Measurements from ENCODE around the gene AKR1C4. TPM values are rescaled to one million over a fixed set of nuclear protein-coding genes. Genes with fewer than 3 reads are reported as not detected.
"Not testable (repeated sequence)": the region's sequence is repeated elsewhere in the genome, so short reads cannot be mapped to it uniquely, and the experiment has no call there.

AKR1C4 gene
- polyA plus RNA-seq, 1 donor = 0.39 TPM

DNA sequence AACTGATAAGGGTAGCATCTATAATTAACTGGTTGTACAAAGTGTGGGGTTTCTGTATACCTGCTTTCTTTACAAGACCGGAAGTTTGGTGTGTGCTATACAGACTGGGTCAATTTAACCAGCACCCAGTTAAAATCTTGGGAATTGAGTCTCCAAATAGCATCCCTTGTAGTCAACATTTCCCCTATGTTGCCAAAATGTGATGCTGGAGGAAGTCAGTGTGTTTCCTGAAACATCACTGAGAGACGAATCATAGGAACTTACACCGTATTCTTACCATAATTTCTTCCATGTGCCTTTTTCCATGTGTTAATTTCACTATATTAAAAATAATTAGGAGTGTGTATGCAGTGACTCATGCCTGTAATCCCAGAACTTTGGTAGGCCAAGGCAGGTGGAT is 1.7 kb downstream of the AKR1C4 start:
- Histone ChIP-seq H3K27ac (ENCODE audit: low read length) (no peak overlapping the region), H3K9me3 (ENCODE audit: control insufficient read depth, low read depth, low read length) (peaks cover 3% of the 10 kb centered on the region), H3K27me3 (ENCODE audit: control insufficient read depth, insufficient read depth, low read length) (no peaks in the 10 kb centered on the region), H3K4me3 (ENCODE audit: low read length) (no peak overlapping the region), H3K4me1 (ENCODE audit: control insufficient read depth, insufficient read depth, low read length) (peaks cover 12% of the 10 kb centered on the region), H3K36me3 (ENCODE audit: control insufficient read depth, insufficient read depth, low read length) (no peaks in the 10 kb centered on the region)
- no peak for DNase-seq
- no CpG with 5 or more reads among the region's 3 CpGs for WGBS (ENCODE audit: insufficient coverage, low lambda C conversion rate)

DNA sequence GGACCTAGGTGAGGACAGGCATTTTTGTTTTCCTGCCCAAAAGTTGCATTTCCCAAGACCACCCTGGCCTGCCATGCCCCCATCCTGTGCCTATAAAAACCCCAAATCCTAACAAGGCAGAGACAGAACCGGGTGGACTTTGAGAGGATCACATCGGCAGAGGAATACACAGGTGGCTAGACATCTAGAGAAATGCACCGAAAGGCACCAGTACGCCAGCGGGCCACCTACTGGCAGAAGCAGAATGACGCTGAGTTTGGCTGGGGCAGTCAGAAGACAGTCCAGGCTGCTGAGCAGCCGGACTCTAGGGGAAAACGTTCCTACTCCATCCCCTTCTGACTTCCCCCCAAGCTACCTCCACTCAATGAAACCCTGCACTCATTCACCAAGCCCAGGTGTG is 2.8 kb downstream of the AKR1C4 start:
- H3K9me3 ChIP-seq (ENCODE audit: control insufficient read depth, low read depth, low read length) = peaks cover 3% of the 10 kb centered on the region
- H3K4me3 ChIP-seq (ENCODE audit: low read length) = no peak overlapping the region
- no CpG with 5 or more reads among the region's 8 CpGs for WGBS (ENCODE audit: insufficient coverage, low lambda C conversion rate)
- DNase-seq = no peak
- H3K27me3 ChIP-seq (ENCODE audit: control insufficient read depth, insufficient read depth, low read length) = no peaks in the 10 kb centered on the region
- no peaks in the 10 kb centered on the region for H3K36me3 ChIP-seq (ENCODE audit: control insufficient read depth, insufficient read depth, low read length)
- peaks cover 12% of the 10 kb centered on the region for H3K4me1 ChIP-seq (ENCODE audit: control insufficient read depth, insufficient read depth, low read length)
- no peak overlapping the region for H3K27ac ChIP-seq (ENCODE audit: low read length)

DNA sequence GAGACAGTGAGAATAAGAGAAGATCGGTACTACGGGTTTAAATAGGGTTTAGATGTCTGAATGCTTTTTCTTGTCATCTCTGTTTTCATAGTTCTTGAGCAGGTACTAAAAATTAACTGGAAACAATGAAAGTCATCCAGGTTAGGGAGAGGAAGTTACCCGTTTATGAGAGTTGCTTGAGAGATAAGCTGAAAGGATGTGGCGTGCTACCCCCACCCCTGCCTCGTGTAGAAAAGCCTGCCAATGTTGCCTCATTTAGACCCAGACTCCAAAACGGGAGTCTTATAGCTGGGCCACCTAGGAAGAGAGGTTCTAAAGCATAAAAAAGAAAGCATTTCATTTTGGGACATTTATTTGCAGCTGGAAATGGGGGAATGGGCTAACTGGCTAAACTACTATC is 10.2 kb downstream of the AKR1C4 start:
- Histone ChIP-seq H3K4me1 (ENCODE audit: control insufficient read depth, insufficient read depth, low read length) (no peaks in the 10 kb centered on the region), H3K27ac (ENCODE audit: low read length) (no peak overlapping the region), H3K27me3 (ENCODE audit: control insufficient read depth, insufficient read depth, low read length) (no peaks in the 10 kb centered on the region), H3K36me3 (ENCODE audit: control insufficient read depth, insufficient read depth, low read length) (no peaks in the 10 kb centered on the region), H3K9me3 (ENCODE audit: control insufficient read depth, low read depth, low read length) (peaks cover 3% of the 10 kb centered on the region), H3K4me3 (ENCODE audit: low read length) (no peak overlapping the region)
- WGBS (ENCODE audit: insufficient coverage, low lambda C conversion rate) = 83% methylated on average over 1 of the region's 6 CpGs
- DNase-seq = no peak

DNA sequence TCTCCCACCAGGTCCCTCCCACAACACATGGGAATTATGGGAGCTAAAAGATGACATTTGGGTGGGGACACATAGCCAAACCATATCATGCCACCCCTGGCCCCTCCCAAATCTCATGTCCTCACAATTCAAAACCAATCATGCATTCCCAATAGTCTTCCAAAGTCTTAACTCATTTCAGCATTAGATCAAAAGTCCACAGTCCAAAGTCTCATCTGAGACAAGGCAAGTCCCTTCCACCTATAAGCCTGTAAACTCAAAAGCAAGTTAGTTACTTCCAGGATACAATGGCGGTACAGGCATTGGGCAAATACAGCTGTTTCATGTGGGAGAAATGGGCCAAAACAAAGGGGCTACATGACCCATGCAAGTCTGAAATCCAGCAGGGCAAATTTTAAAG is 13.1 kb downstream of the AKR1C4 start:
- H3K36me3 ChIP-seq (ENCODE audit: control insufficient read depth, insufficient read depth, low read length); H3K27me3 ChIP-seq (ENCODE audit: control insufficient read depth, insufficient read depth, low read length); DNase-seq; H3K4me3 ChIP-seq (ENCODE audit: low read length); H3K27ac ChIP-seq (ENCODE audit: low read length); H3K9me3 ChIP-seq (ENCODE audit: control insufficient read depth, low read depth, low read length); H3K4me1 ChIP-seq (ENCODE audit: control insufficient read depth, insufficient read depth, low read length): not testable (repeated sequence)
- no CpG with 5 or more reads among the region's 1 CpG for WGBS (ENCODE audit: insufficient coverage, low lambda C conversion rate)

DNA sequence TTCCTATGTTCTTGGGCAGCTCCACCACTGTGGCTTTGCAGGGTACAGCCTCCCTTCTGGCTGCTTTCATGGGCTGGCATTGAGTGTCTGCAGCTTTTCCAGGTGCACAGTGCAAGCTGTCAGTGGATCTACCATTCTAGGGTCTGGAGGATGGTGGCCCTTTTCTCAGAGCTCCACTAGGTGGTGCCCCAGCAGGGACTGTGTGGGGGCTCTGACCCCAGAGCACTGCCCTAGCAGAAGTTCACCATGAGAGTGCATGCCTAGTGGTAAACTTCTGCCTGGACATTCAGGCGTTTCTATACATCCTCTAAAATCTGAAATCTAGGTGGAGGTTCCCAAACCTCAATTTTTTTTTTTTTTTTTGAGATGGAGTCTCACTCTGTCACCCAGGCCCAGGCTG is 13.6 kb downstream of the AKR1C4 start:
- not testable (repeated sequence) for H3K4me3 ChIP-seq (ENCODE audit: low read length); H3K9me3 ChIP-seq (ENCODE audit: control insufficient read depth, low read depth, low read length); DNase-seq; H3K27me3 ChIP-seq (ENCODE audit: control insufficient read depth, insufficient read depth, low read length); H3K36me3 ChIP-seq (ENCODE audit: control insufficient read depth, insufficient read depth, low read length); H3K27ac ChIP-seq (ENCODE audit: low read length); H3K4me1 ChIP-seq (ENCODE audit: control insufficient read depth, insufficient read depth, low read length)
- WGBS (ENCODE audit: insufficient coverage, low lambda C conversion rate) = no CpG with 5 or more reads among the region's 1 CpG

DNA sequence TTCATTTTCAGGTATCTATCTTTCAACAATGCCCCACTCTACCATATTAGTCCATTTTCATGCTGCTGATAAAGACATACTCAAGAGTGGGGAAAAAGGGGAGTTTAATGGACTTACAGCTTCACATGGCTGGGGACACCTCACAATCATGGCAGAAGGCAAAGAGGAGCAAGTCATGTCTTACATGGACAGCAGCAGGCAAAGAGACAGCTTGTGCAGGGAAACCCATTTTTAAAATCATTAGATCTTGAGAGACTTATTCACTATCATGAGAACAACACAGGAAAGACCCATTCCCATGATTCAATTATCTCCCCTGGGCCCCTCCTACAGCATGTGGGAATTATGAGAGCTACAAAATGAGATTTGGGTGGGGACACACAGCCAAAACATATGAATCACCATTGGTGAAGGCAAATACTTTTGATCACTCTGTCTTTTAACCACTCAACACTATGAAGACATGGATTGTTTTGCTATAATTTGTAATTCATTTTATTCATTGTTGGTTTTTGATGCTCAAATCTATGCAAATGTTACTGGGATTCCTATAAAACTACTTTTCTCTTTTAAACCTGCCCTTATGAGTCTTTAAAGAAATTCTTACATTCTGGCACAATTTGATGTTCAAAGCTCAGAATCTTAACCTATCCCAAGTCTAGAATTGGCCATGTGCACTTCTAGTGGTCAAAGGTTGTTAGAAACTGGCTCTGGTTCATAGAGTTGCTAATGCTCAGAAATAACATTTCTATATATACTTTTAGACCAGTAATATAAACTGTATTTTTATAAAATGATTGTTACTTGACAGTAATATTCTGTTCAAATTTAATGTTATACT is 15.3 kb downstream of the AKR1C4 start:
- H3K27me3 ChIP-seq (ENCODE audit: control insufficient read depth, insufficient read depth, low read length) = no peaks in the 10 kb centered on the region
- no peak for DNase-seq
- no peak overlapping the region for H3K4me3 ChIP-seq (ENCODE audit: low read length)
- H3K36me3 ChIP-seq (ENCODE audit: control insufficient read depth, insufficient read depth, low read length) = no peaks in the 10 kb centered on the region
- no peaks in the 10 kb centered on the region for H3K4me1 ChIP-seq (ENCODE audit: control insufficient read depth, insufficient read depth, low read length)
- H3K27ac ChIP-seq (ENCODE audit: low read length) = no peak overlapping the region
- H3K9me3 ChIP-seq (ENCODE audit: control insufficient read depth, low read depth, low read length) = peaks cover 3% of the 10 kb centered on the region

DNA sequence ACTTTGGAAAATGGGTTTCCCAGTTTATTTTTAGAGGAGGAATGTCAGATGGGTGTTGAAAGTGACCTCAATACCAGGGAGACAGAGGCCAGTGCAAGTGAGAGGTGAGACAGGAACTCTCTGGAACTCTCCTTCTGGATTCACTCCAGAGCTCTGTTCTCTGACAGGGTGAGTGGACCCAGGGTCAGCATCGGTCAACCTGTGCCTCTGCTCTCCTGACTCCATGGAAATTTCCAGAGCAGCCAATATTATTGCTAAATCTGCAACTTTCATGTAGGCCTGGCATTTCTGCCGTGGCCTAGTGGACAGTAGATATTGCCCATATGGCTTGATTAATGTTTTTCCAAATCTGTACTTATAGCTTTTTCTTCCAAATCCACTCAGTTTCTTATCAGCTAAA is 20.2 kb downstream of the AKR1C4 start:
- Histone ChIP-seq H3K27me3 (ENCODE audit: control insufficient read depth, insufficient read depth, low read length) (no peaks in the 10 kb centered on the region), H3K9me3 (ENCODE audit: control insufficient read depth, low read depth, low read length) (no peaks in the 10 kb centered on the region), H3K4me3 (ENCODE audit: low read length) (no peak overlapping the region), H3K27ac (ENCODE audit: low read length) (no peak overlapping the region), H3K36me3 (ENCODE audit: control insufficient read depth, insufficient read depth, low read length) (no peaks in the 10 kb centered on the region), H3K4me1 (ENCODE audit: control insufficient read depth, insufficient read depth, low read length) (no peaks in the 10 kb centered on the region)
- WGBS (ENCODE audit: insufficient coverage, low lambda C conversion rate) = no CpG with 5 or more reads among the region's 2 CpGs
- no peak for DNase-seq

DNA sequence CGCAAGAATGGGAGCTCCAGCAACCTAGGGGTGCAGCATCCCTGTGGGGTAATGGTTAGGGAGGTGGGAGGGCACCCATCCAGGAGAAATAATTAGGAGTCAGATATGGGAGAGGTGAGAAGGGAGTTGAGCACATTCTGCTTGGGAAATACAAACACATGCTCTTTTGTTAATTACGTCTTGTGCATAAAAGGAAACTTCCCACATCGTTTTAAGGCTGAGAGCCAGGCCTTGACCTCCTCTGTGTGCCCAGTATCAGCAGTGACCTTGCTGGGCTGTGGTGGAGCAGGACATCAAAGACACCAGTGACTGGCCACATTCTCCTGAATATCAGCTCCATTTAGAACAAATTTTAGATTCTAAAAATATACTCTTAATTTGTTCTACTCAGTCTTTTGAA is 22.6 kb downstream of the AKR1C4 start:
- no peaks in the 10 kb centered on the region for H3K4me1 ChIP-seq (ENCODE audit: control insufficient read depth, insufficient read depth, low read length)
- H3K36me3 ChIP-seq (ENCODE audit: control insufficient read depth, insufficient read depth, low read length) = no peaks in the 10 kb centered on the region
- no peaks in the 10 kb centered on the region for H3K9me3 ChIP-seq (ENCODE audit: control insufficient read depth, low read depth, low read length)
- WGBS (ENCODE audit: insufficient coverage, low lambda C conversion rate) = no CpG with 5 or more reads among the region's 3 CpGs
- no peak overlapping the region for H3K27ac ChIP-seq (ENCODE audit: low read length)
- H3K27me3 ChIP-seq (ENCODE audit: control insufficient read depth, insufficient read depth, low read length) = no peaks in the 10 kb centered on the region
- DNase-seq = no peak
- no peak overlapping the region for H3K4me3 ChIP-seq (ENCODE audit: low read length)

DNA sequence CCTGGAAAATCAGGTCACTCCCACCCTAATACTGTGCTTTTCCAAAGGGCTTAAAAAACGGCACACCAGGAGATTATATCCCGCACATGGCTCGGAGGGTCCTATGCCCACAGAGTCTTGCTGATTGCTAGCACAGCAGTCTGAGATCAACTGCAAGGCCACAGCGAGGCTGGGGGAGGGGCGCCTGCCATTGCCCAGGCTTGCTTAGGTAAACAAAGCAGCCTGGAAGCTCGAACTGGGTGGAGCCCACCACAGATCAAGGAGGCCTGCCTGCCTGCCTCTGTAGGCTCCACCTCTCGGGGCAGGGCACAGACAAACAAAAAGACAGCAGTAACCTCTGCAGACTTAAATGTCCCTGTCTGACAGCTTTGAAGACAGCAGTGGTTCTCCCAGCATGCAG is 26.3 kb downstream of the AKR1C4 start:
- WGBS (ENCODE audit: insufficient coverage, low lambda C conversion rate) = no CpG with 5 or more reads among the region's 7 CpGs
- H3K4me3 ChIP-seq (ENCODE audit: low read length); H3K4me1 ChIP-seq (ENCODE audit: control insufficient read depth, insufficient read depth, low read length); DNase-seq; H3K9me3 ChIP-seq (ENCODE audit: control insufficient read depth, low read depth, low read length); H3K27me3 ChIP-seq (ENCODE audit: control insufficient read depth, insufficient read depth, low read length); H3K36me3 ChIP-seq (ENCODE audit: control insufficient read depth, insufficient read depth, low read length); H3K27ac ChIP-seq (ENCODE audit: low read length): not testable (repeated sequence)

DNA sequence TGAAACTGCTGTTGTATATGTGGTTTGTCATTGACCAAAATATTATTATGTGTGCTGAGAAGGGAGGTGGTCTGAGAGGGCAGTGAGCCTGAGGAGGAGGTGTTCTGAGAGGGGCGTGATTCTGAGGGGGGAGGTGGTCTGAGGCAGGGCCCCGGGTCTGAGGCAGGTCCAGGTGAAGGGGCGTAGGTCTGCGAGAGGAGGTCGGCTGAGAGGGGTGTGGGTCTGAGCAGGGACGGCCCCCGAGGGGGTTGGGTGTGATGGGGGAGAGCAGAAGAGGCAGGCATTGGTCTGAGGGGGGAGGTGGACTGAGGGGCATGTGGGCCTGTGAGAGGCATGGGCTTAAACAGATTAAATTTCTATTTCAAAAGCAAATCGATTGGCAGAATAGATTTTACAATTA is 32.4 kb downstream of the AKR1C4 start:
- Histone ChIP-seq H3K4me3 (ENCODE audit: low read length) (no peak overlapping the region), H3K9me3 (ENCODE audit: control insufficient read depth, low read depth, low read length) (no peaks in the 10 kb centered on the region), H3K27me3 (ENCODE audit: control insufficient read depth, insufficient read depth, low read length) (no peaks in the 10 kb centered on the region), H3K4me1 (ENCODE audit: control insufficient read depth, insufficient read depth, low read length) (no peaks in the 10 kb centered on the region), H3K27ac (ENCODE audit: low read length) (no peak overlapping the region), H3K36me3 (ENCODE audit: control insufficient read depth, insufficient read depth, low read length) (no peaks in the 10 kb centered on the region)
- no peak for DNase-seq
- WGBS (ENCODE audit: insufficient coverage, low lambda C conversion rate) = no CpG with 5 or more reads among the region's 8 CpGs

DNA sequence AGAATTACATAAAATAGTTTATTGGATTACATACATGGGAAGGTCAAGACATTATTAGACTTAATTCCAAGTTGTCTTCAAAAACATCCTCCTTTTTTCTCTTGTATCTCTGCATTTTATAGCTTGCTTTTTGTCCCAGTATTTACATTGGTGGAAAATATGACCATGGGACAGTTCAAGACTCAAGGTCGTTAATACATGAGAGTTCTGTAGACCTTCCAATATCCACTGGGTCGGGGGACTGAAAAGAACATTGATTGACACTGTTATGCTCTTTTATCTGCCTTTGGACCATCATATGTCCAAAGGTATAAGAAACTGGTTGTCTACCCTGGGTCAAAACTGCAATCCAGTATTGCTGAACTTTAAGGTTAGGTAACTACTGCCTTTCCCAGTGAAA is 36.7 kb downstream of the AKR1C4 start:
- no CpG with 5 or more reads among the region's 2 CpGs for WGBS (ENCODE audit: insufficient coverage, low lambda C conversion rate)
- Histone ChIP-seq H3K27ac (ENCODE audit: low read length) (no peak overlapping the region), H3K4me1 (ENCODE audit: control insufficient read depth, insufficient read depth, low read length) (peaks cover 2% of the 10 kb centered on the region), H3K9me3 (ENCODE audit: control insufficient read depth, low read depth, low read length) (no peaks in the 10 kb centered on the region), H3K27me3 (ENCODE audit: control insufficient read depth, insufficient read depth, low read length) (no peaks in the 10 kb centered on the region), H3K4me3 (ENCODE audit: low read length) (no peak overlapping the region), H3K36me3 (ENCODE audit: control insufficient read depth, insufficient read depth, low read length) (no peaks in the 10 kb centered on the region)
- DNase-seq = no peak
